ENCODE results near the gene CLCN7. TPM values are rescaled to one million over a fixed set of nuclear protein-coding genes. Genes with fewer than 3 reads are reported as not detected.

Gene CLCN7
- total RNA-seq, 1 experiment from 2014 or later, result 70.0 TPM

- no peak overlapping the region for H4K91ac ChIP-seq (ENCODE audit: insufficient read length, low read depth, low read length)
- Mint-ChIP-seq H3K4me1 (no peaks in the 10 kb centered on the region), H3K27me3 (ENCODE audit: low read depth) (no peaks in the 10 kb centered on the region), H3K36me3 (ENCODE audit: insufficient read depth in 1 of 3, low read depth in 3 of 3) (peaks cover 0 to 34% (median 33%) of the 10 kb centered on the region in 3 experiments; a peak in 6 of 7 replicates), H3K9me3 (no peaks in the 10 kb centered on the region), H3K4me3 (no peak overlapping the region), H3K27ac (no peak overlapping the region)
- no peak overlapping the region for H3K9ac ChIP-seq (ENCODE audit: extremely low read depth, insufficient read length, low read length)
- H4K8ac ChIP-seq (replicated peaks; ENCODE audit: insufficient read length, low read depth, low read length), result no peak overlapping the region
- no CpG with 5 or more reads among the region's 17 CpGs for WGBS (ENCODE audit: extremely low coverage, insufficient read length, low lambda C conversion rate)
- H2BK5ac ChIP-seq (ENCODE audit: insufficient read length, low read length), result no peak overlapping the region
- H4K5ac ChIP-seq (ENCODE audit: insufficient read length, low read depth, low read length), result no peak overlapping the region
- no peaks in the 10 kb centered on the region for H3K9me3 ChIP-seq (ENCODE audit: control insufficient read depth, low read depth, low read length)
- H2BK20ac ChIP-seq (ENCODE audit: low read depth, low read length, poor library complexity, severe bottlenecking), result no peak overlapping the region
- no peak overlapping the region for H3T11ph ChIP-seq (ENCODE audit: low read length)
- H2BK12ac ChIP-seq (ENCODE audit: insufficient read length, low read depth, low read length), result no peak overlapping the region
- H3K14ac ChIP-seq (ENCODE audit: insufficient read depth, low read length), result no peak overlapping the region
- no peak for DNase-seq
- no peak overlapping the region for H2AK5ac ChIP-seq (ENCODE audit: insufficient read length, low read length)
- no peaks in the 10 kb centered on the region for H3K79me2 ChIP-seq (ENCODE audit: insufficient read depth, low read length)
- TF ChIP-seq, protein P1, sequence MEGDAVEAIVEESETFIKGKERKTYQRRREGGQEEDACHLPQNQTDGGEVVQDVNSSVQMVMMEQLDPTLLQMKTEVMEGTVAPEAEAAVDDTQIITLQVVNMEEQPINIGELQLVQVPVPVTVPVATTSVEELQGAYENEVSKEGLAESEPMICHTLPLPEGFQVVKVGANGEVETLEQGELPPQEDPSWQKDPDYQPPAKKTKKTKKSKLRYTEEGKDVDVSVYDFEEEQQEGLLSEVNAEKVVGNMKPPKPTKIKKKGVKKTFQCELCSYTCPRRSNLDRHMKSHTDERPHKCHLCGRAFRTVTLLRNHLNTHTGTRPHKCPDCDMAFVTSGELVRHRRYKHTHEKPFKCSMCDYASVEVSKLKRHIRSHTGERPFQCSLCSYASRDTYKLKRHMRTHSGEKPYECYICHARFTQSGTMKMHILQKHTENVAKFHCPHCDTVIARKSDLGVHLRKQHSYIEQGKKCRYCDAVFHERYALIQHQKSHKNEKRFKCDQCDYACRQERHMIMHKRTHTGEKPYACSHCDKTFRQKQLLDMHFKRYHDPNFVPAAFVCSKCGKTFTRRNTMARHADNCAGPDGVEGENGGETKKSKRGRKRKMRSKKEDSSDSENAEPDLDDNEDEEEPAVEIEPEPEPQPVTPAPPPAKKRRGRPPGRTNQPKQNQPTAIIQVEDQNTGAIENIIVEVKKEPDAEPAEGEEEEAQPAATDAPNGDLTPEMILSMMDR (conservative IDR thresholded peaks at IDR 0.05), result no peak
- H3K27ac ChIP-seq (ENCODE audit: insufficient read length, low read depth, low read length), result no peak overlapping the region
- no peaks in the 10 kb centered on the region for H3K27me3 ChIP-seq (ENCODE audit: insufficient read depth, low read length)
- H3K4me1 ChIP-seq (ENCODE audit: insufficient read depth, low read length), result no peaks in the 10 kb centered on the region
- no peaks in the 10 kb centered on the region for H4K20me1 ChIP-seq (ENCODE audit: control insufficient read depth, insufficient read depth, insufficient read length)
- H2AFZ ChIP-seq (ENCODE audit: low read length), result no peak overlapping the region
- H3K18ac ChIP-seq (ENCODE audit: insufficient read length, low read depth, low read length), result no peak overlapping the region
- no peak overlapping the region for H2BK120ac ChIP-seq (ENCODE audit: low read depth, low read length, poor library complexity, severe bottlenecking)
- H3K79me1 ChIP-seq (ENCODE audit: insufficient read depth, low read depth, low read length, poor library complexity, severe bottlenecking), result no peaks in the 10 kb centered on the region
- no peak overlapping the region for H3K4me2 ChIP-seq (ENCODE audit: insufficient read depth, insufficient read length, low read length)
- H3K56ac ChIP-seq (ENCODE audit: insufficient read length, low read depth, low read length), result no peak overlapping the region
- no peak overlapping the region for H3K4ac ChIP-seq (ENCODE audit: low read depth, low read length)
- H3K23ac ChIP-seq (ENCODE audit: insufficient read length, low read depth, low read length), result no peak overlapping the region
- no peaks in the 10 kb centered on the region for H3K23me2 ChIP-seq (ENCODE audit: insufficient read length, low read depth, low read length, poor library complexity, severe bottlenecking)
- H2BK15ac ChIP-seq (ENCODE audit: low read depth, low read length), result no peak overlapping the region
Measured at GRCh38 chr16:1454561-1454960, 20.3 kb downstream of the CLCN7 start.
